Fibroblast of lung (primary cell): ENCODE measurements around the gene IL10RB. TPM values are rescaled to one million over a fixed set of nuclear protein-coding genes. Genes with fewer than 3 reads are reported as not detected.

ENCODE experiments used
- DNase-seq, 2 donors: peaks; one replicate each; pipeline versions ENCODE4 v3.0.0 to v3.0.0-alpha.2; 2010; ENCODE audit warnings: low read depth in 2 of 2
- H2AFZ ChIP-seq: 2 replicates; pipeline ENCODE4 v1.5.1; 2012; ENCODE audit warnings: low read length, control low read depth, inconsistent platforms
- H3K27ac ChIP-seq: 2 replicates; pipeline ENCODE4 v1.5.1; 2011; ENCODE audit warnings: low read length, control low read depth; ENCODE audit not compliant: insufficient read depth
- H3K27me3 ChIP-seq: 2 replicates; pipeline ENCODE4 v1.5.1; 2011; ENCODE audit warnings: mild to moderate bottlenecking, low read length; ENCODE audit not compliant: control insufficient read depth, insufficient read depth
- H3K36me3 ChIP-seq: 2 replicates; pipeline ENCODE4 v1.5.1; 2011; ENCODE audit warnings: low read length; ENCODE audit not compliant: control insufficient read depth, insufficient read depth
- H3K4me1 ChIP-seq: 2 replicates; pipeline ENCODE4 v1.5.1; 2011; ENCODE audit warnings: low read length; ENCODE audit not compliant: control insufficient read depth, insufficient read depth; ENCODE audit errors: extremely low read depth
- H3K4me2 ChIP-seq: 2 replicates; pipeline ENCODE4 v1.5.1; 2011; ENCODE audit warnings: low read length, control low read depth; ENCODE audit not compliant: insufficient read depth; ENCODE audit errors: extremely low read depth
- H3K4me3 ChIP-seq, 4 experiments: fragments of 200-600 bp in 1 of 4; sonication (generic) in 1 of 4; replicated peaks in 1 of 4; 2 replicates each; pipeline ENCODE4 v1.5.1; 2011 to 2016; ENCODE audit warnings: low read length in 4 of 4, low read depth in 3 of 4, mild to moderate bottlenecking in 3 of 4, control low read depth in 2 of 4, inconsistent platforms in 1 of 4, mixed read lengths in 1 of 4; ENCODE audit not compliant: insufficient read depth in 1 of 4; ENCODE audit errors: control extremely low read depth in 1 of 4
- H3K79me2 ChIP-seq: 2 replicates; pipeline ENCODE4 v1.5.1; 2012; ENCODE audit warnings: mild to moderate bottlenecking, low read length, inconsistent platforms; ENCODE audit not compliant: control insufficient read depth, insufficient read depth
- H3K9ac ChIP-seq: 2 replicates; pipeline ENCODE4 v1.5.1; 2011; ENCODE audit warnings: mild to moderate bottlenecking, low read length, control low read depth; ENCODE audit not compliant: insufficient read depth
- H3K9me3 ChIP-seq: 2 replicates; pipeline ENCODE4 v1.5.1; 2012; ENCODE audit warnings: low read depth, low read length; ENCODE audit not compliant: control insufficient read depth, insufficient read depth
- H4K20me1 ChIP-seq: 2 replicates; pipeline ENCODE4 v1.5.1; 2011; ENCODE audit warnings: low read length; ENCODE audit not compliant: control insufficient read depth, insufficient read depth; ENCODE audit errors: extremely low read depth
- CTCF ChIP-seq, 2 donors: IDR thresholded peaks in 1 of 2; conservative IDR thresholded peaks in 1 of 2; 1 replicate in 1 of 2; 2 replicates in 1 of 2; pipeline ENCODE4 v1.5.1; 2011 to 2012; ENCODE audit warnings: low read length in 2 of 2, control low read depth in 1 of 2, inconsistent platforms in 1 of 2, low read depth in 1 of 2, mild to moderate bottlenecking in 1 of 2
- EZH2 ChIP-seq: IDR thresholded peaks from 2 replicates; pipeline ENCODE4 v1.5.1; 2012; ENCODE audit warnings: low read length, control low read depth, mild to moderate bottlenecking; ENCODE audit errors: missing control alignments
- polyA plus RNA-seq, 2 donors: library from polyadenylated mRNA; depleted of rRNA in 1 of 2; stranded (reverse) in 1 of 2; unstranded in 1 of 2; fragments of >200 nt; gene quantifications; 2 replicates each; pipeline ENCODE4 v1.2.1, GENCODE V29; 2011 to 2012; ENCODE audit warnings: missing spikeins in 1 of 2
- total RNA-seq: library from RNA; depleted of rRNA; stranded (reverse); fragments of >200 nt; gene quantifications from 2 replicates; pipeline ENCODE4 v1.2.1, GENCODE V29; 2014

IL10RB gene
- total and polyA plus RNA-seq, 2 donors (not counting 1 experiment from before 2014, with no cell fraction given): 56.2 to 64.1 TPM

- Histone ChIP-seq H3K36me3 (peaks cover 6% of the 10 kb centered on the region), H3K27ac (no peak overlapping the region)
- TF ChIP-seq EZH2 (no peak), CTCF (conservative IDR thresholded peaks at IDR 0.05 in 1 of 2, IDR thresholded peaks at IDR 0.05 in 1 of 2; ENCODE audit: low read depth in 1 of 2, low read length in 2 of 2) (no peak)
Measured at GRCh38 chr21:33286076-33286475, 19.9 kb downstream of the IL10RB start.

GRCh38 chr21:33286600-33287456, 20.7 kb downstream of the IL10RB start:
- Histone ChIP-seq H3K4me2 (peak overlapping the region; percentile 7), H3K9ac (no peak overlapping the region), H3K36me3 (peaks cover 7% of the 10 kb centered on the region), H3K79me2 (no peaks in the 10 kb centered on the region), H4K20me1 (no peaks in the 10 kb centered on the region), H3K9me3 (no peaks in the 10 kb centered on the region), H3K27ac (no peak overlapping the region), H3K4me1 (peaks cover 6% of the 10 kb centered on the region), H2AFZ (no peak overlapping the region), H3K4me3 (no peak overlapping the region), H3K27me3 (no peaks in the 10 kb centered on the region)
- peak; percentile 83 to 91 for DNase-seq
- TF ChIP-seq EZH2 (no peak), CTCF (conservative IDR thresholded peaks at IDR 0.05 in 1 of 2, IDR thresholded peaks at IDR 0.05 in 1 of 2; ENCODE audit: low read depth in 1 of 2, low read length in 2 of 2) (no peak)

More at GRCh38 chr21:33286076-33286475, 19.9 kb downstream of the IL10RB start:
- Histone ChIP-seq H2AFZ (no peak overlapping the region), H3K9ac (no peak overlapping the region), H3K9me3 (no peaks in the 10 kb centered on the region), H4K20me1 (no peaks in the 10 kb centered on the region), H3K4me3 (no peak overlapping the region), H3K4me2 (no peak overlapping the region), H3K79me2 (no peaks in the 10 kb centered on the region), H3K27me3 (no peaks in the 10 kb centered on the region), H3K4me1 (peaks cover 6% of the 10 kb centered on the region)
- no peak for DNase-seq

- DNase-seq: peak in 1 of 2 donors; percentile 91
- H3K4me3 ChIP-seq: no peak overlapping the region
- no peak overlapping the region for H2AFZ ChIP-seq
- H3K27me3 ChIP-seq: no peaks in the 10 kb centered on the region
- H3K9me3 ChIP-seq: no peaks in the 10 kb centered on the region
- peaks cover 6% of the 10 kb centered on the region for H3K4me1 ChIP-seq
- TF ChIP-seq EZH2: no peak
- no peak overlapping the region for H3K4me2 ChIP-seq
- H3K27ac ChIP-seq: no peak overlapping the region
- H3K36me3 ChIP-seq: peaks cover 8% of the 10 kb centered on the region
- no peaks in the 10 kb centered on the region for H4K20me1 ChIP-seq
- H3K79me2 ChIP-seq: no peaks in the 10 kb centered on the region
- H3K9ac ChIP-seq: no peak overlapping the region
Measured at GRCh38 chr21:33289199-33289819, 23.1 kb downstream of the IL10RB start.
